ENCODE results near the gene TGFA.
A peak's percentile ranks its signal among the peaks of the same experiment; 100 is the strongest.

Gene TGFA

GRCh38 chr2:70552501-70553333, 909 bp downstream of the TGFA start (continued):
- no peak for TF ChIP-seq ZNF510 (tag by site-specific recombination; IDR thresholded peaks at IDR 0.05; ENCODE audit: insufficient replicate concordance)
- no peak for TF ChIP-seq ZNF660 (tag by site-specific recombination; IDR thresholded peaks at IDR 0.05)
- no peak for TF ChIP-seq ZNF449 (tag by site-specific recombination; IDR thresholded peaks at IDR 0.05)
- TF ChIP-seq ZIC2 (tag by site-specific recombination; IDR thresholded peaks at IDR 0.05) = 0 out of 2 replicates have a peak, but pooled peaks have one; percentile 25
- no peak for TF ChIP-seq TRIM28 (IDR thresholded peaks at IDR 0.05; ENCODE audit: borderline replicate concordance, low read length)
- TF ChIP-seq, protein P1, sequence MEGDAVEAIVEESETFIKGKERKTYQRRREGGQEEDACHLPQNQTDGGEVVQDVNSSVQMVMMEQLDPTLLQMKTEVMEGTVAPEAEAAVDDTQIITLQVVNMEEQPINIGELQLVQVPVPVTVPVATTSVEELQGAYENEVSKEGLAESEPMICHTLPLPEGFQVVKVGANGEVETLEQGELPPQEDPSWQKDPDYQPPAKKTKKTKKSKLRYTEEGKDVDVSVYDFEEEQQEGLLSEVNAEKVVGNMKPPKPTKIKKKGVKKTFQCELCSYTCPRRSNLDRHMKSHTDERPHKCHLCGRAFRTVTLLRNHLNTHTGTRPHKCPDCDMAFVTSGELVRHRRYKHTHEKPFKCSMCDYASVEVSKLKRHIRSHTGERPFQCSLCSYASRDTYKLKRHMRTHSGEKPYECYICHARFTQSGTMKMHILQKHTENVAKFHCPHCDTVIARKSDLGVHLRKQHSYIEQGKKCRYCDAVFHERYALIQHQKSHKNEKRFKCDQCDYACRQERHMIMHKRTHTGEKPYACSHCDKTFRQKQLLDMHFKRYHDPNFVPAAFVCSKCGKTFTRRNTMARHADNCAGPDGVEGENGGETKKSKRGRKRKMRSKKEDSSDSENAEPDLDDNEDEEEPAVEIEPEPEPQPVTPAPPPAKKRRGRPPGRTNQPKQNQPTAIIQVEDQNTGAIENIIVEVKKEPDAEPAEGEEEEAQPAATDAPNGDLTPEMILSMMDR (tag by site-specific recombination; IDR thresholded peaks at IDR 0.05) = no peak

GRCh38 chr2:70551167-70551566, 2.5 kb downstream of the TGFA start:
- Histone ChIP-seq H3K36me3 (ENCODE audit: control insufficient read depth in 2 of 2, insufficient read depth in 1 of 2, low read length in 2 of 2) (no peaks in the 10 kb centered on the region), H3K4me1 (ENCODE audit: control insufficient read depth, insufficient read depth, low read length) (0 out of 2 replicates have a peak, but pooled peaks cover 9% of the 10 kb centered on the region), H3K4me3 (ENCODE audit: low read depth, low read length) (no peak overlapping the region), H3K27ac (ENCODE audit: extremely low read depth, low read depth, low read length) (no peak overlapping the region), H3K9me3 (ENCODE audit: control insufficient read depth, insufficient read depth, low read depth, low read length) (no peaks in the 10 kb centered on the region)
- ChIA-PET CTCF (interaction anchor here (0.6 to 1.9 kb wide), 3 partner anchors 68 to 606 kb away, joined by 4 to 10 read pairs (median 5); no protein-coding TSS in a partner anchor), POLR2A (no interaction called here)
- TF ChIP-seq ZNF423 (tag by site-specific recombination; IDR thresholded peaks at IDR 0.05) = no peak
- TF ChIP-seq ZNF660 (tag by site-specific recombination; IDR thresholded peaks at IDR 0.05) = peak; percentile 56; the same call in 1 of the 2 replicates
- TF ChIP-seq EGR2 (tag by site-specific recombination; IDR thresholded peaks at IDR 0.05; ENCODE audit: low read depth) = no peak
- no peak for TF ChIP-seq ZBTB8A (tag by site-specific recombination; IDR thresholded peaks at IDR 0.05)

- H3K4me3 ChIP-seq (ENCODE audit: low read depth, low read length) = no peak overlapping the region
- H3K36me3 ChIP-seq (ENCODE audit: control insufficient read depth in 2 of 2, insufficient read depth in 1 of 2, low read length in 2 of 2) = no peaks in the 10 kb centered on the region
- TF ChIP-seq, protein P2, sequence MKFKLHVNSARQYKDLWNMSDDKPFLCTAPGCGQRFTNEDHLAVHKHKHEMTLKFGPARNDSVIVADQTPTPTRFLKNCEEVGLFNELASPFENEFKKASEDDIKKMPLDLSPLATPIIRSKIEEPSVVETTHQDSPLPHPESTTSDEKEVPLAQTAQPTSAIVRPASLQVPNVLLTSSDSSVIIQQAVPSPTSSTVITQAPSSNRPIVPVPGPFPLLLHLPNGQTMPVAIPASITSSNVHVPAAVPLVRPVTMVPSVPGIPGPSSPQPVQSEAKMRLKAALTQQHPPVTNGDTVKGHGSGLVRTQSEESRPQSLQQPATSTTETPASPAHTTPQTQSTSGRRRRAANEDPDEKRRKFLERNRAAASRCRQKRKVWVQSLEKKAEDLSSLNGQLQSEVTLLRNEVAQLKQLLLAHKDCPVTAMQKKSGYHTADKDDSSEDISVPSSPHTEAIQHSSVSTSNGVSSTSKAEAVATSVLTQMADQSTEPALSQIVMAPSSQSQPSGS (tag by site-specific recombination; IDR thresholded peaks at IDR 0.05; ENCODE audit: low read depth) = peak; percentile 65
- no peak for TF ChIP-seq ZNF571 (tag by site-specific recombination; IDR thresholded peaks at IDR 0.05)
- H3K9me3 ChIP-seq (ENCODE audit: control insufficient read depth, insufficient read depth, low read depth, low read length) = no peaks in the 10 kb centered on the region
- ChIA-PET CTCF (interaction anchor here (0.7 kb wide), 1 partner anchor 18 kb away, joined by 3 read pairs; no protein-coding TSS in a partner anchor), POLR2A (no interaction called here)
- no peak overlapping the region for H3K27ac ChIP-seq (ENCODE audit: extremely low read depth, low read depth, low read length)
- 0 out of 2 replicates have a peak, but pooled peaks cover 9% of the 10 kb centered on the region for H3K4me1 ChIP-seq (ENCODE audit: control insufficient read depth, insufficient read depth, low read length)
Measured at GRCh38 chr2:70549962-70550361, 3.7 kb downstream of the TGFA start.

- POLR2A ChIA-PET = no interaction called here
- H3K27ac ChIP-seq (ENCODE audit: extremely low read depth, low read depth, low read length) = no peak overlapping the region
- H3K4me1 ChIP-seq (ENCODE audit: control insufficient read depth, insufficient read depth, low read length) = 0 out of 2 replicates have a peak, but pooled peaks cover 6% of the 10 kb centered on the region
- H3K36me3 ChIP-seq (ENCODE audit: control insufficient read depth in 2 of 2, insufficient read depth in 1 of 2, low read length in 2 of 2) = no peaks in the 10 kb centered on the region
- CTCF ChIA-PET = interaction anchor here (0.7 to 1.0 kb wide), 3 partner anchors 11 to 19 kb away, joined by 3 read pairs; no protein-coding TSS in a partner anchor
- H3K9me3 ChIP-seq (ENCODE audit: control insufficient read depth, insufficient read depth, low read depth, low read length) = no peaks in the 10 kb centered on the region
- no peak overlapping the region for H3K4me3 ChIP-seq (ENCODE audit: low read depth, low read length)
- TF ChIP-seq, protein P3, sequence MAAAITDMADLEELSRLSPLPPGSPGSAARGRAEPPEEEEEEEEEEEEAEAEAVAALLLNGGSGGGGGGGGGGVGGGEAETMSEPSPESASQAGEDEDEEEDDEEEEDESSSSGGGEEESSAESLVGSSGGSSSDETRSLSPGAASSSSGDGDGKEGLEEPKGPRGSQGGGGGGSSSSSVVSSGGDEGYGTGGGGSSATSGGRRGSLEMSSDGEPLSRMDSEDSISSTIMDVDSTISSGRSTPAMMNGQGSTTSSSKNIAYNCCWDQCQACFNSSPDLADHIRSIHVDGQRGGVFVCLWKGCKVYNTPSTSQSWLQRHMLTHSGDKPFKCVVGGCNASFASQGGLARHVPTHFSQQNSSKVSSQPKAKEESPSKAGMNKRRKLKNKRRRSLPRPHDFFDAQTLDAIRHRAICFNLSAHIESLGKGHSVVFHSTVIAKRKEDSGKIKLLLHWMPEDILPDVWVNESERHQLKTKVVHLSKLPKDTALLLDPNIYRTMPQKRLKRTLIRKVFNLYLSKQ (tag by site-specific recombination; IDR thresholded peaks at IDR 0.05; ENCODE audit: borderline replicate concordance) = no peak
- TF ChIP-seq KLF16 (tag by site-specific recombination; IDR thresholded peaks at IDR 0.05) = peak; percentile 30; the same call in 1 of the 2 replicates
- no peak for TF ChIP-seq ZNF514 (tag by site-specific recombination; IDR thresholded peaks at IDR 0.05)
- TF ChIP-seq ZNF76 (tag by site-specific recombination; IDR thresholded peaks at IDR 0.05; ENCODE audit: borderline replicate concordance, low read depth) = no peak
- no peak for TF ChIP-seq SP3 (tag by site-specific recombination; IDR thresholded peaks at IDR 0.05)
- TF ChIP-seq ZNF335 (tag by site-specific recombination; conservative IDR thresholded peaks at IDR 0.05) = peak; percentile 17; the same call in 1 of the 2 replicates
- TF ChIP-seq FEZF1 (tag by site-specific recombination; IDR thresholded peaks at IDR 0.05) = peak; percentile 65
- TF ChIP-seq GLIS1 (tag by site-specific recombination; IDR thresholded peaks at IDR 0.05) = peak; percentile 35; the same call in 1 of the 2 replicates
- peak; percentile 21; the same call in 1 of the 2 replicates for TF ChIP-seq ZNF600 (tag by site-specific recombination; IDR thresholded peaks at IDR 0.05)
- TF ChIP-seq ZNF561 (tag by site-specific recombination; IDR thresholded peaks at IDR 0.05; ENCODE audit: borderline replicate concordance) = peak; percentile 36; the same call in 1 of the 2 replicates
Measured at GRCh38 chr2:70549064-70549710, 4.4 kb downstream of the TGFA start.

Data from HEK293 (cell line).